PC-3 (cell line): ENCODE results near the gene DHCR7. TPM values are rescaled to one million over a fixed set of nuclear protein-coding genes. Genes with fewer than 3 reads are reported as not detected.

ENCODE experiments used
- ATAC-seq: fragments of 200-7000 bp; cut with Tn5 transposase; 2 replicates; pipeline ENCODE4 v1.9.1; 2020; ENCODE audit warnings: mild to moderate bottlenecking, moderate library complexity
- BruUV-seq: library from RNA; stranded (reverse); fragments of 400-500 nt; replicated peaks from 2 replicates; lab custom pipeline; 2021; lab: Mats Ljungman, UMichigan
- CTCF ChIA-PET: fragments of 300-600 bp; sonication (Branson Sonifier 250); formaldehyde crosslinking; loops from one replicate; lab custom pipeline; 2022; ENCODE audit warnings: antibody characterized with exemption; lab: Charles Lee
- POLR2A ChIA-PET: fragments of 300-600 bp; sonication (Branson Sonifier 250); formaldehyde crosslinking; loops from one replicate; lab custom pipeline; 2022; ENCODE audit warnings: antibody characterized with exemption; ENCODE audit not compliant: unreplicated experiment; lab: Charles Lee
- DNase-seq: peaks from one replicate; pipeline ENCODE4 v3.0.0-alpha.2; 2015
- H2AFZ ChIP-seq: fragments of 300-600 bp; sonication (generic); 2 replicates; pipeline ENCODE4 v1.6.0; 2016; ENCODE audit warnings: antibody characterized with exemption, low read length
- H3F3A ChIP-seq: fragments of 300-600 bp; sonication (generic); one replicate; pipeline ENCODE4 v1.6.0; 2017; ENCODE audit warnings: antibody characterized with exemption, low read length, control low read depth, mild to moderate bottlenecking; ENCODE audit not compliant: unreplicated experiment
- H3K27ac ChIP-seq: fragments of 300-600 bp; sonication (generic); 2 replicates; pipeline ENCODE4 v1.5.1; 2016; ENCODE audit warnings: mild to moderate bottlenecking, low read length
- H3K27me3 ChIP-seq: fragments of 300-600 bp; sonication (generic); 2 replicates; pipeline ENCODE4 v1.6.1; 2016; ENCODE audit warnings: low read length, mixed read lengths
- H3K36me3 ChIP-seq: fragments of 300-600 bp; sonication (generic); 2 replicates; pipeline ENCODE4 v1.6.1; 2016; ENCODE audit warnings: low read depth, mixed run types, low read length, mixed read lengths
- H3K4me1 ChIP-seq: fragments of 300-600 bp; sonication (generic); 2 replicates; pipeline ENCODE4 v1.5.1; 2016; ENCODE audit warnings: low read length; ENCODE audit not compliant: insufficient read depth
- H3K4me2 ChIP-seq: fragments of 300-600 bp; sonication (generic); 2 replicates; pipeline ENCODE4 v1.6.0; 2016; ENCODE audit warnings: low read length
- H3K4me3 ChIP-seq: fragments of 300-600 bp; sonication (generic); 2 replicates; pipeline ENCODE4 v1.5.1; 2016; ENCODE audit warnings: mild to moderate bottlenecking, low read length, mixed read lengths
- H3K79me2 ChIP-seq: fragments of 300-600 bp; sonication (generic); 2 replicates; pipeline ENCODE4 v1.6.1; 2017; ENCODE audit warnings: low read length, mixed read lengths
- H3K9ac ChIP-seq: fragments of 300-600 bp; sonication (generic); 2 replicates; pipeline ENCODE4 v1.6.0; 2016; ENCODE audit warnings: mild to moderate bottlenecking, low read length
- H3K9me2 ChIP-seq: fragments of 300-600 bp; sonication (generic); replicated peaks from 2 replicates; pipeline ENCODE4 v1.6.1; 2016; ENCODE audit warnings: mixed run types, low read length, mixed read lengths
- H3K9me3 ChIP-seq: fragments of 300-600 bp; sonication (generic); 2 replicates; pipeline ENCODE4 v1.6.1; 2016; ENCODE audit warnings: low read length, mixed read lengths
- H4K20me1 ChIP-seq: fragments of 300-600 bp; sonication (generic); 2 replicates; pipeline ENCODE4 v1.6.1; 2016; ENCODE audit warnings: low read length, mixed read lengths
- CTCF ChIP-seq: fragments of 300-600 bp; sonication (generic); conservative IDR thresholded peaks from 2 replicates; pipeline ENCODE4 v1.5.1; 2017; ENCODE audit warnings: antibody characterized with exemption, low read depth, mild to moderate bottlenecking, low read length
- EZH2 ChIP-seq: fragments of 300-600 bp; sonication (generic); IDR thresholded peaks from one replicate; pipeline ENCODE4 v1.6.1; 2017; ENCODE audit warnings: antibody characterized with exemption, mild to moderate bottlenecking, low read length; ENCODE audit not compliant: unreplicated experiment
- EZH2phosphoT487 ChIP-seq: fragments of 300-600 bp; sonication (generic); IDR thresholded peaks from 2 replicates; pipeline ENCODE4 v1.6.1; 2018; ENCODE audit warnings: mild to moderate bottlenecking, antibody characterized with exemption, low read length, borderline replicate concordance
- intact Hi-C: fragments of 100-400 bp; cut with micrococcal nuclease; formaldehyde crosslinking; loops from 2 replicates; pipeline ENCODE4 v1.9.0; 2023
- total RNA-seq: library from RNA; depleted of rRNA; stranded (reverse); fragments of >200 nt; gene quantifications from 2 replicates; pipeline ENCODE4 v1.2.3, GENCODE V29; 2014

DHCR7 gene
- total RNA-seq, 1 experiment from 2014 or later = 127 TPM

DNA sequence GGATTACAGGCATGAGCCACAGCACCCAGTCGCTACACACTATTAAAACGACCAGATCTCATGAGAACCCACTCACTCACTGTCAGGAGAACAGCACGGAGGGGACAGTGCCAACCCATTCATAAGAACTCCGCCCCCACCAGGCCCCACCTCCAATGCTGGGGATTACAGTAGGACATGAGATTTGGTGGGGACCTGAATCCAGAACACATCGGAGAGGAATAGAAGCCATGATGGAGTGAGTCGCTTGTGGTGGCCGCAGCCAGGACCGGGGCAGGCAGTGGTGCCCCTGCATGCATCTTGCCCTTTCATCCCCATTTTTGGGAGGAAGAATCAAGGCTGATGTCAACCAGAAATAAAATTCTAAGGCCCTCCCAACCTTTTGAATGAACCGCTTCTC lies 13.5 kb upstream of the DHCR7 start:
- ChIA-PET CTCF (no interaction called here), POLR2A (no interaction called here)
- no peak overlapping the region for H3K4me3 ChIP-seq
- H3F3A ChIP-seq = no peaks in the 10 kb centered on the region
- no peaks in the 10 kb centered on the region for H4K20me1 ChIP-seq
- DNase-seq (no peak), ATAC-seq (no peak)
- no TSS peak for BruUV-seq
- H3K4me2 ChIP-seq = no peak overlapping the region
- H3K79me2 ChIP-seq = no peaks in the 10 kb centered on the region
- H3K36me3 ChIP-seq = peaks cover 24% of the 10 kb centered on the region
- no peaks in the 10 kb centered on the region for H3K9me2 ChIP-seq
- H3K27me3 ChIP-seq = no peaks in the 10 kb centered on the region
- H3K4me1 ChIP-seq = no peaks in the 10 kb centered on the region
- H3K9me3 ChIP-seq = no peaks in the 10 kb centered on the region
- no peak overlapping the region for H3K27ac ChIP-seq
- no peak for TF ChIP-seq CTCF
- no peak for TF ChIP-seq EZH2phosphoT487
- TF ChIP-seq EZH2 = no peak
- no peak overlapping the region for H2AFZ ChIP-seq
- intact Hi-C loops = no loop called here
- H3K9ac ChIP-seq = no peak overlapping the region

DNA sequence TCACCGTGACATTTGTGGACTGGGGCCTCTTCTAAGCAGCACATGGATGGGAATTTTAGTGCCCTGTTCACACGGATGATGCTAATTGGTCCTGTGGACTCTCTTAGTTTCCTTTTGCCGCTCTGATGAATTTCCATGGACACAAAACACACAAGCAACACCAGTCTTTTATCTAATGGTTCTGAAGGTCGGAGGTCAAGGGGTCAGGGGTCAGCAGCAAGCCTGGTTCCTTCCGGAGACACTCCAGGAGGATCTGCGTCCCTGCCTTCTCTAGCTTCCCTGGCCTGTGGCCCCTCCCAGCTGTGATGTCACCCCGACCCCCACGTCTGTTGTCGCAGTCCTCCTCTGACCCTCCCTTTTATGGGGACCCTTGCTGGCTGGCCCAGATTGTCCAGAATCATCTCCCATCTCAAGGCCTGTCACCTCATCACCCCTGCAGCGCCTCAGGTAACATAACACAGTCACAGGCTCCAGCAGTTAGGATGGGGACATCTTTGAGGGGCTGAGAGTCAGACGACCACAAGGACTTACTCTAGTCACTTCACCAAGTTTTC lies 11.7 kb upstream of the DHCR7 start:
- intact Hi-C loops = no loop called here

DNA sequence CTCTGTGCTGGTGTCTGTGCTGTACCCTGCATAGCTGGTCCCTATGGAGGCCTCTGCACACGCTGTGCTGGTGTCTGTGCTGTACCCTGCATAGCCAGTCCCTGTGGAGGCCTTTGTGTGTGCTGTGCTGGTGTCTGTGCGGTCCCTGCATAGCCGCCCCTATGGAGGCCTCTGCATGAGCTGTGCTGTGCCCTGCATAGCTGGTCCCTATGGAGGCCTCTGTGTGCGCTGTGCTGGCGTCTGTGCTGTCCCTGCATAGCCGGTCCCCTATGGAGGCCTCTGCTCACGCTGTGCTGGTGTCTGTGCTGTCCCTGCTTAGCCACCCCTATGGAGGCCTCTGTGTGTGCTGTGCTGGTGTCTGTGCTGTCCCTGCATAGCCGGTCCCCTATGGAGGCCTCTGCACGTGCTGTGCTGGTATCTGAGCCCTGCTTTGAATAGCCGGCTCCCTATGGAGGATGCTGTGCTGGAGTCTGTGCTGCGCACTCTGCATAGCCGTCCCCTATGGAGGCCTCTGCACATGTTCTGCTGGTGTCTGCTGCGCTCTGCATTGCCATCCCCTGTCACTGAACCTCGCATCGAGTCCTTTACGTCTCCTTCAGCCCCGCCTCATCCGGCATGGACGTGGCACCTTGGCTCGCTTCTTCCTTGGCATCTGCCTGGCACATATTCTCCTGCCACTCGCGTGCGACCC lies 11.0 kb upstream of the DHCR7 start:
- Histone ChIP-seq H3K27me3 (no peaks in the 10 kb centered on the region), H3K27ac (no peak overlapping the region), H3K9me3 (no peaks in the 10 kb centered on the region), H2AFZ (no peak overlapping the region), H3K4me1 (0 out of 2 replicates have a peak, but pooled peaks cover 4% of the 10 kb centered on the region), H3K4me3 (no peak overlapping the region), H3K9me2 (no peaks in the 10 kb centered on the region), H4K20me1 (no peaks in the 10 kb centered on the region), H3K79me2 (peaks cover 5% of the 10 kb centered on the region), H3K4me2 (no peak overlapping the region), H3K36me3 (peaks cover 37% of the 10 kb centered on the region), H3F3A (no peaks in the 10 kb centered on the region), H3K9ac (no peak overlapping the region)
- intact Hi-C loops = no loop called here
- no peak for TF ChIP-seq CTCF
- no peak for TF ChIP-seq EZH2phosphoT487
- no peak for TF ChIP-seq EZH2
- CTCF ChIA-PET = no interaction called here
- POLR2A ChIA-PET = no interaction called here
- no TSS peak for BruUV-seq
- ATAC-seq (no peak), DNase-seq (no peak)

More for the DNA sequence above, 11.7 kb upstream of the DHCR7 start:
- Histone ChIP-seq H3K36me3 (peaks cover 37% of the 10 kb centered on the region), H3K4me3 (no peak overlapping the region), H3K9ac (no peak overlapping the region), H3K4me1 (no peaks in the 10 kb centered on the region), H3K9me2 (no peaks in the 10 kb centered on the region), H4K20me1 (no peaks in the 10 kb centered on the region), H3K9me3 (no peaks in the 10 kb centered on the region), H3K4me2 (no peak overlapping the region), H3K79me2 (no peaks in the 10 kb centered on the region), H3K27ac (no peak overlapping the region), H2AFZ (no peak overlapping the region), H3F3A (no peaks in the 10 kb centered on the region), H3K27me3 (no peaks in the 10 kb centered on the region)
- ChIA-PET POLR2A (no interaction called here), CTCF (no interaction called here)
- ATAC-seq = no peak
- no TSS peak for BruUV-seq
- no peak for DNase-seq
- no peak for TF ChIP-seq EZH2phosphoT487
